Keratinocyte (primary cell): ENCODE results near the gene ATL3. TPM values are rescaled to one million over a fixed set of nuclear protein-coding genes. Genes with fewer than 3 reads are reported as not detected.

Experiments
- DNase-seq: peaks from one replicate; pipeline ENCODE4 v3.0.0-alpha.2; 2011; ENCODE audit warnings: low read depth, missing footprints, low spot score
- FAIRE-seq: peaks from 2 replicates; lab custom pipeline; 2011; peaks lifted over from hg19 to GRCh38; lab: Jason Lieb, UNC
- H2AFZ ChIP-seq: 2 replicates; pipeline ENCODE4 v1.6.0; 2012; ENCODE audit warnings: low read length, control low read depth, inconsistent platforms; ENCODE audit not compliant: control insufficient read depth
- H3K27ac ChIP-seq: 2 replicates; pipeline ENCODE4 v1.5.1; 2011; ENCODE audit warnings: low read length; ENCODE audit not compliant: control insufficient read depth, insufficient read depth
- H3K27me3 ChIP-seq: 3 replicates; pipeline ENCODE4 v1.6.0; 2011; ENCODE audit warnings: low read length; ENCODE audit not compliant: control insufficient read depth, insufficient read depth; ENCODE audit errors: extremely low read depth
- H3K36me3 ChIP-seq, 2 experiments: 2 replicates in 1 of 2; 3 replicates in 1 of 2; pipeline ENCODE4 v1.5.1; 2011; ENCODE audit warnings: low read length in 2 of 2, mild to moderate bottlenecking in 1 of 2; ENCODE audit not compliant: control insufficient read depth in 2 of 2, insufficient read depth in 2 of 2; ENCODE audit errors: extremely low read depth in 1 of 2
- H3K4me1 ChIP-seq: 3 replicates; pipeline ENCODE4 v1.5.1; 2011; ENCODE audit warnings: low read length; ENCODE audit not compliant: control insufficient read depth, insufficient read depth; ENCODE audit errors: extremely low read depth
- H3K4me2 ChIP-seq: 3 replicates; pipeline ENCODE4 v1.6.0; 2011; ENCODE audit warnings: low read depth, low read length; ENCODE audit not compliant: control insufficient read depth, insufficient read depth; ENCODE audit errors: extremely low read depth
- H3K4me3 ChIP-seq, 3 experiments: fragments of 200-600 bp in 1 of 3; sonication (generic) in 1 of 3; 2 replicates in 2 of 3; 3 replicates in 1 of 3; pipeline ENCODE4 v1.5.1; 2011 to 2016; ENCODE audit warnings: low read length in 3 of 3, mild to moderate bottlenecking in 3 of 3, control low read depth in 2 of 3, inconsistent platforms in 1 of 3, low read depth in 1 of 3, mixed read lengths in 1 of 3, mixed run types in 1 of 3, moderate library complexity in 1 of 3; ENCODE audit not compliant: control insufficient read depth in 2 of 3, insufficient read depth in 2 of 3; ENCODE audit errors: extremely low read depth in 1 of 3
- H3K79me2 ChIP-seq: 2 replicates; pipeline ENCODE4 v1.6.0; 2012; ENCODE audit warnings: low read length; ENCODE audit not compliant: control insufficient read depth, insufficient read depth
- H3K9ac ChIP-seq: 3 replicates; pipeline ENCODE4 v1.6.0; 2011; ENCODE audit warnings: low read length; ENCODE audit not compliant: control insufficient read depth, insufficient read depth; ENCODE audit errors: extremely low read depth
- H3K9me1 ChIP-seq: 3 replicates; pipeline ENCODE4 v1.6.0; 2011; ENCODE audit warnings: low read length; ENCODE audit not compliant: control insufficient read depth, insufficient read depth; ENCODE audit errors: extremely low read depth
- H3K9me3 ChIP-seq: 2 replicates; pipeline ENCODE4 v1.5.1; 2012; ENCODE audit warnings: low read depth, low read length; ENCODE audit not compliant: control insufficient read depth
- H4K20me1 ChIP-seq: 3 replicates; pipeline ENCODE4 v1.6.0; 2011; ENCODE audit warnings: low read length; ENCODE audit not compliant: control insufficient read depth, insufficient read depth; ENCODE audit errors: extremely low read depth
- EZH2 ChIP-seq: IDR thresholded peaks from one replicate; pipeline ENCODE4 v1.6.1; 2012; ENCODE audit warnings: inconsistent platforms, mild to moderate bottlenecking, low read length, moderate library complexity
- dilution Hi-C: fragments of 300-500 bp; cut with MboI; formaldehyde crosslinking; loops from one replicate; pipeline ENCODE4 v1.7.0; 2020; ENCODE audit warnings: low sequenced_read_pairs; ENCODE audit not compliant: extremely low pct_ligation_motif_present
- polyA plus RNA-seq, 5 experiments: library from polyadenylated mRNA; depleted of rRNA in 3 of 5; stranded (reverse) in 3 of 5; stranded (forward) in 1 of 5; unstranded in 1 of 5; fragments of >200 nt; gene quantifications; 1 replicate in 1 of 5; 2 replicates in 3 of 5; 3 replicates in 1 of 5; pipeline versions ENCODE4 v1.2.1 to v1.2.3, GENCODE V29; 2011 to 2012; ENCODE audit warnings: missing spikeins in 2 of 5, low read depth in 1 of 5, low replicate concordance in 1 of 5
- TF ChIP-seq, protein P1 (sequence below), 3 experiments: IDR thresholded peaks in 1 of 3; conservative IDR thresholded peaks in 1 of 3; optimal IDR thresholded peaks in 1 of 3; 2 replicates in 2 of 3; 3 replicates in 1 of 3; pipeline versions ENCODE3 to v1.5.1; 2011; ENCODE audit warnings: low read length in 3 of 3, mild to moderate bottlenecking in 3 of 3, moderate library complexity in 2 of 3, control low read depth in 1 of 3, inconsistent platforms in 1 of 3; ENCODE audit not compliant: insufficient read depth in 2 of 3; ENCODE audit errors: extremely low read depth in 1 of 3

Gene ATL3
- polyA plus RNA-seq, 1 donor (not counting 4 experiments of a cell fraction or from before 2014, with no cell fraction given), result 36.5 TPM

DNA sequence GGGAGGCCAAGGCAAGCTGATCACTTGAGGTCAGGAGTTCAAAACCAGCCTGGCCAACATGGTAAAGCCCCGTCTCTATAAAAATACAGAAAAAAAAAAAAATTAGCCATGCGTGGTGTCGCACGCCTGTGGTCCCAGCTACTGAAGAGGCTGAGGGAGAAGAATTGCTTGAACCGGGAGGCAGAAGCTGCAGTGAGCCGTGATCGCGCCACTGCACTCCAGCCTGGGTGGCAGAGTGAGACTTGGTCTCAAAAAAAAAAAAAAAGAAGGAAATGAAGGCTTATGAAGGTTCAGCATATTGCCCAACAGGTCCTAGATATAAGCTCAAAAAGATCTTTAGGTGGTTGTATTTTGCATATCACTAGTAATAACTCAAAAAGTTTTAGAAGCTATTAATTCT lies 10.2 kb downstream of the ATL3 start:
- DNase-seq (no peak), FAIRE-seq (no peak)
- Histone ChIP-seq H3K4me2 (no peak overlapping the region), H3K36me3 (peaks cover 2 to 4% of the 10 kb centered on the region in 2 experiments), H4K20me1 (no peaks in the 10 kb centered on the region), H3K27ac (no peak overlapping the region), H3K9me1 (no peaks in the 10 kb centered on the region), H3K9me3 (no peaks in the 10 kb centered on the region), H3K4me3 (no peak overlapping the region), H3K9ac (no peak overlapping the region), H3K79me2 (peaks cover 76% of the 10 kb centered on the region), H3K4me1 (peaks cover 19% of the 10 kb centered on the region), H3K27me3 (no peaks in the 10 kb centered on the region), H2AFZ (no peak overlapping the region)
- TF ChIP-seq, protein P1, sequence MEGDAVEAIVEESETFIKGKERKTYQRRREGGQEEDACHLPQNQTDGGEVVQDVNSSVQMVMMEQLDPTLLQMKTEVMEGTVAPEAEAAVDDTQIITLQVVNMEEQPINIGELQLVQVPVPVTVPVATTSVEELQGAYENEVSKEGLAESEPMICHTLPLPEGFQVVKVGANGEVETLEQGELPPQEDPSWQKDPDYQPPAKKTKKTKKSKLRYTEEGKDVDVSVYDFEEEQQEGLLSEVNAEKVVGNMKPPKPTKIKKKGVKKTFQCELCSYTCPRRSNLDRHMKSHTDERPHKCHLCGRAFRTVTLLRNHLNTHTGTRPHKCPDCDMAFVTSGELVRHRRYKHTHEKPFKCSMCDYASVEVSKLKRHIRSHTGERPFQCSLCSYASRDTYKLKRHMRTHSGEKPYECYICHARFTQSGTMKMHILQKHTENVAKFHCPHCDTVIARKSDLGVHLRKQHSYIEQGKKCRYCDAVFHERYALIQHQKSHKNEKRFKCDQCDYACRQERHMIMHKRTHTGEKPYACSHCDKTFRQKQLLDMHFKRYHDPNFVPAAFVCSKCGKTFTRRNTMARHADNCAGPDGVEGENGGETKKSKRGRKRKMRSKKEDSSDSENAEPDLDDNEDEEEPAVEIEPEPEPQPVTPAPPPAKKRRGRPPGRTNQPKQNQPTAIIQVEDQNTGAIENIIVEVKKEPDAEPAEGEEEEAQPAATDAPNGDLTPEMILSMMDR (optimal IDR thresholded peaks at IDR 0.05 in 1 of 3, IDR thresholded peaks at IDR 0.05 in 1 of 3, conservative IDR thresholded peaks at IDR 0.05 in 1 of 3; ENCODE audit: extremely low read depth in 1 of 3, insufficient read depth in 2 of 3, low read length in 3 of 3), result no peak
- dilution Hi-C loops, result no loop called here

DNA sequence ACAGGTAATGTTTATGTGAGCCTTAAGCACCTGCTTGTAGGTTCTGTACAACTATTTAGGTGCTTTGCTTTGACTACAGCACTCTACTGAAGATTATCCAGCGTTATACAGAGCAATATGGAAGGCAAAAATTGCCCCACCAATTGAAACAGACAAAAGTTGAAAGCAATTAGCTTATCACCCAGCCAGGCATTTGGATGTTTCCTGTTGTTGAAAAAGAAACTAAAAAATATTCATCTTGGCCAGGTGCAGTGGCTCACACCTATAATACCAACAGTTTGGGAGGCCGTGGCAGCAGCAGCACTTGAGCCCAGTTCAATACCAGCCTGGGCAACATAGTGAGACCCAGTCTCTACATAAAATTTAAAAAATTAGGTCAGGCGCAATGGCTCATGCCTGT lies 18.5 kb downstream of the ATL3 start:
- Histone ChIP-seq H3K4me1 (no peaks in the 10 kb centered on the region), H3K9me1 (no peaks in the 10 kb centered on the region), H2AFZ (no peak overlapping the region), H3K9ac (no peak overlapping the region), H3K9me3 (no peaks in the 10 kb centered on the region), H3K36me3 (peaks cover 10 to 17% of the 10 kb centered on the region in 2 experiments), H3K79me2 (peaks cover 6% of the 10 kb centered on the region), H3K27me3 (no peaks in the 10 kb centered on the region), H4K20me1 (no peaks in the 10 kb centered on the region), H3K4me2 (no peak overlapping the region), H3K4me3 (no peak overlapping the region), H3K27ac (no peak overlapping the region)
- no peak for TF ChIP-seq EZH2
- TF ChIP-seq, protein P1 (optimal IDR thresholded peaks at IDR 0.05 in 1 of 3, IDR thresholded peaks at IDR 0.05 in 1 of 3, conservative IDR thresholded peaks at IDR 0.05 in 1 of 3; ENCODE audit: extremely low read depth in 1 of 3, insufficient read depth in 2 of 3, low read length in 3 of 3), result no peak
- FAIRE-seq (no peak), DNase-seq (no peak)
- dilution Hi-C loops, result no loop called here
